ENCODE results near the gene DNAH2.

Gene DNAH2

GRCh38 chr17:7727886-7728285 lies 10.3 kb downstream of the DNAH2 start:
- DNase-seq = no peak

GRCh38 chr17:7729816-7730215 lies 12.3 kb downstream of the DNAH2 start:
- DNase-seq = no peak

GRCh38 chr17:7732981-7733539 lies 15.5 kb downstream of the DNAH2 start:
- no peak for DNase-seq

GRCh38 chr17:7737601-7738000 lies 20.1 kb downstream of the DNAH2 start:
- DNase-seq = no peak

- DNase-seq = no peak
Observed at GRCh38 chr17:7739746-7740145, 22.2 kb downstream of the DNAH2 start.

- peak; percentile 46 to 60 for DNase-seq
Observed at GRCh38 chr17:7740481-7741001, 23.0 kb downstream of the DNAH2 start.

- DNase-seq = no peak
Observed at GRCh38 chr17:7742729-7743128, 25.2 kb downstream of the DNAH2 start.

- DNase-seq = no peak
Observed at GRCh38 chr17:7744416-7744815, 26.9 kb downstream of the DNAH2 start.

- DNase-seq = no peak
Observed at GRCh38 chr17:7745748-7746470, 28.4 kb downstream of the DNAH2 start.

- DNase-seq = no peak
Observed at GRCh38 chr17:7747635-7748071, 30.1 kb downstream of the DNAH2 start.

GRCh38 chr17:7748076-7748775 lies 30.7 kb downstream of the DNAH2 start:
- DNase-seq = no peak

- DNase-seq = no peak
Observed at GRCh38 chr17:7750321-7750821, 32.8 kb downstream of the DNAH2 start.

GRCh38 chr17:7754656-7755055 lies 37.1 kb downstream of the DNAH2 start:
- no peak for DNase-seq

GRCh38 chr17:7755095-7755890 lies 37.7 kb downstream of the DNAH2 start:
- DNase-seq = no peak

GRCh38 chr17:7756968-7757367 lies 39.4 kb downstream of the DNAH2 start:
- no peak for DNase-seq

GRCh38 chr17:7763919-7764318 lies 46.4 kb downstream of the DNAH2 start:
- no peak for DNase-seq

GRCh38 chr17:7767004-7767403 lies 49.5 kb downstream of the DNAH2 start:
- DNase-seq = no peak

- no peak for DNase-seq
Observed at GRCh38 chr17:7767405-7768021, 50.0 kb downstream of the DNAH2 start.

GRCh38 chr17:7769854-7770253 lies 52.3 kb downstream of the DNAH2 start:
- DNase-seq = no peak

GRCh38 chr17:7774055-7774521 lies 56.5 kb downstream of the DNAH2 start:
- DNase-seq = no peak

- no peak for DNase-seq
Observed at GRCh38 chr17:7775051-7775450, 57.5 kb downstream of the DNAH2 start.

- DNase-seq = no peak
Observed at GRCh38 chr17:7777017-7777416, 59.5 kb downstream of the DNAH2 start.
